ENCODE results near the gene CLSTN2.

DNA sequence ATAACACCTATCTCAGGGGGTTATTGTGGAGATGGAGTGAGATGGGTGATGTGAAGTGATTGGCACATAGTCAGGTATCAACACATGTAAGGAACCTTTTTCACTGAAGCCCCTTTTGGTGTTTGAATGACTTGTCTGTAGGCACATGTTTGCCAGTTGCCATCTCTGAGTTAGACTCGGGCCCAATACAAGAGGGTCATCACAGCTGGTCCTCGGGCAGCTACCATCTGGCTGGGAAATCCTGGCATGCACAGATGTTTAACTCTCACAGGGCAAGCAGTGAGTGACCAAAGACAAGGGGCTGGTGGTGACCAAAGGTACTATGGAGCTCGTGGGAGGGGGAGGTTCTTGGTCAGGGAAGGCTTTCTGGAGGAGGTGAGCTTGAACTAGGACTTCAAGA, 118.8 kb downstream of the CLSTN2 start:
- no peak for TF ChIP-seq POLR2A (IDR thresholded peaks at IDR 0.05)
- TF ChIP-seq CTCF (IDR thresholded peaks at IDR 0.05), result no peak
